ENCODE measurements around the gene ZNF165. TPM values are rescaled to one million over a fixed set of nuclear protein-coding genes. Genes with fewer than 3 reads are reported as not detected.
A peak's percentile ranks its signal among the peaks of the same experiment; 100 is the strongest.
"Not testable (repeated sequence)": the region's sequence is repeated elsewhere in the genome, so short reads cannot be mapped to it uniquely, and the experiment has no call there.

ZNF165 gene
- 0.47 TPM for total RNA-seq (ENCODE audit: unreplicated experiment)
- long read RNA-seq, result 0 reads

- H3K36me3 Mint-ChIP-seq (ENCODE audit: unreplicated experiment), result not testable (repeated sequence)
- peak within 1 kb of the TSS; percentile 91 for H3K27ac Mint-ChIP-seq (ENCODE audit: unreplicated experiment)
These were observed at the start of gene ZNF165 for GRCh38 chr6:28080381-28080630. TSS of gene ZNF165 (plus strand) at chr6:28080568. CDS start at chr6:28085481, 4,913 bp downstream.

GRCh38 chr6:28053584-28053983 is 26.8 kb upstream of the ZNF165 start:
- H3K36me3 Mint-ChIP-seq (ENCODE audit: unreplicated experiment), result no peaks in the 10 kb centered on the region
- H3K27me3 Mint-ChIP-seq (ENCODE audit: unreplicated experiment), result no peaks in the 10 kb centered on the region
- no peak overlapping the region for H3K27ac Mint-ChIP-seq (ENCODE audit: unreplicated experiment)
- H3K9me3 Mint-ChIP-seq (ENCODE audit: unreplicated experiment), result no peaks in the 10 kb centered on the region
- H3K4me3 Mint-ChIP-seq (ENCODE audit: unreplicated experiment), result no peak overlapping the region
- H3K4me1 Mint-ChIP-seq (ENCODE audit: low read depth, unreplicated experiment), result no peaks in the 10 kb centered on the region
- TF ChIP-seq CTCF (IDR thresholded peaks at IDR 0.05; ENCODE audit: partially characterized antibody, unreplicated experiment), result no peak
- no peak for DNase-seq

More at GRCh38 chr6:28080381-28080630, at the start of gene ZNF165:
- peak within 1 kb of the TSS; percentile 95 for H3K4me3 Mint-ChIP-seq (ENCODE audit: unreplicated experiment)
- not testable (repeated sequence) for DNase-seq; H3K4me1 Mint-ChIP-seq (ENCODE audit: low read depth, unreplicated experiment); H3K9me3 Mint-ChIP-seq (ENCODE audit: unreplicated experiment); H3K27me3 Mint-ChIP-seq (ENCODE audit: unreplicated experiment)

- H3K4me1 Mint-ChIP-seq (ENCODE audit: low read depth, unreplicated experiment), result no peaks in the 10 kb centered on the region
- H3K36me3 Mint-ChIP-seq (ENCODE audit: unreplicated experiment), result no peaks in the 10 kb centered on the region
- H3K4me3 Mint-ChIP-seq (ENCODE audit: unreplicated experiment), result no peak overlapping the region
- no peaks in the 10 kb centered on the region for H3K9me3 Mint-ChIP-seq (ENCODE audit: unreplicated experiment)
- no peak overlapping the region for H3K27ac Mint-ChIP-seq (ENCODE audit: unreplicated experiment)
- no peak for TF ChIP-seq CTCF (IDR thresholded peaks at IDR 0.05; ENCODE audit: partially characterized antibody, unreplicated experiment)
- no peaks in the 10 kb centered on the region for H3K27me3 Mint-ChIP-seq (ENCODE audit: unreplicated experiment)
- no peak for DNase-seq
These were observed 20.0 kb upstream of the ZNF165 start for GRCh38 chr6:28060405-28060804.

GRCh38 chr6:28064272-28064671 is 16.1 kb upstream of the ZNF165 start:
- no peaks in the 10 kb centered on the region for H3K9me3 Mint-ChIP-seq (ENCODE audit: unreplicated experiment)
- H3K4me3 Mint-ChIP-seq (ENCODE audit: unreplicated experiment), result no peak overlapping the region
- H3K4me1 Mint-ChIP-seq (ENCODE audit: low read depth, unreplicated experiment), result no peaks in the 10 kb centered on the region
- H3K36me3 Mint-ChIP-seq (ENCODE audit: unreplicated experiment), result no peaks in the 10 kb centered on the region
- no peak for TF ChIP-seq CTCF (IDR thresholded peaks at IDR 0.05; ENCODE audit: partially characterized antibody, unreplicated experiment)
- no peaks in the 10 kb centered on the region for H3K27me3 Mint-ChIP-seq (ENCODE audit: unreplicated experiment)
- no peak overlapping the region for H3K27ac Mint-ChIP-seq (ENCODE audit: unreplicated experiment)
- no peak for DNase-seq

- DNase-seq, result no peak
- Mint-ChIP-seq H3K27me3 (ENCODE audit: unreplicated experiment) (no peaks in the 10 kb centered on the region), H3K4me1 (ENCODE audit: low read depth, unreplicated experiment) (no peaks in the 10 kb centered on the region), H3K4me3 (ENCODE audit: unreplicated experiment) (no peak overlapping the region), H3K36me3 (ENCODE audit: unreplicated experiment) (no peaks in the 10 kb centered on the region), H3K27ac (ENCODE audit: unreplicated experiment) (no peak overlapping the region), H3K9me3 (ENCODE audit: unreplicated experiment) (no peaks in the 10 kb centered on the region)
- no peak for TF ChIP-seq CTCF (IDR thresholded peaks at IDR 0.05; ENCODE audit: partially characterized antibody, unreplicated experiment)
These were observed 12.3 kb upstream of the ZNF165 start for GRCh38 chr6:28068067-28068466.

GRCh38 chr6:28070968-28071367 is 9.4 kb upstream of the ZNF165 start:
- H3K27ac Mint-ChIP-seq (ENCODE audit: unreplicated experiment); H3K4me1 Mint-ChIP-seq (ENCODE audit: low read depth, unreplicated experiment); H3K27me3 Mint-ChIP-seq (ENCODE audit: unreplicated experiment); H3K36me3 Mint-ChIP-seq (ENCODE audit: unreplicated experiment); H3K9me3 Mint-ChIP-seq (ENCODE audit: unreplicated experiment); DNase-seq; H3K4me3 Mint-ChIP-seq (ENCODE audit: unreplicated experiment): not testable (repeated sequence)
